Measurements from ENCODE around the gene GFM1.

GFM1 gene

GRCh38 chr3:158733656-158734055, 89.3 kb downstream of the GFM1 start:
- in situ Hi-C loops (cut with HindIII; ENCODE audit: low sequenced_read_pairs) = no loop called here
- DNase-seq (ENCODE audit: low read depth, low spot score) = no peak
- TF ChIP-seq CTCF (IDR thresholded peaks at IDR 0.05; ENCODE audit: low read depth, low read length) = no peak
- H3K4me3 ChIP-seq (ENCODE audit: low read depth, low read length) = no peak overlapping the region

- H3K4me3 ChIP-seq (ENCODE audit: low read depth, low read length) = no peak overlapping the region
- no peak for DNase-seq (ENCODE audit: low read depth, low spot score)
- in situ Hi-C loops (cut with HindIII; ENCODE audit: low sequenced_read_pairs) = no loop called here
- TF ChIP-seq CTCF (IDR thresholded peaks at IDR 0.05; ENCODE audit: low read depth, low read length) = no peak
Measured at GRCh38 chr3:158735296-158736033, 91.1 kb downstream of the GFM1 start.

- no peak for DNase-seq (ENCODE audit: low read depth, low spot score)
- in situ Hi-C loops (cut with HindIII; ENCODE audit: low sequenced_read_pairs) = no loop called here
- no peak overlapping the region for H3K4me3 ChIP-seq (ENCODE audit: low read depth, low read length)
- no peak for TF ChIP-seq CTCF (IDR thresholded peaks at IDR 0.05; ENCODE audit: low read depth, low read length)
Measured at GRCh38 chr3:158737410-158737809, 93.1 kb downstream of the GFM1 start.

- TF ChIP-seq CTCF (IDR thresholded peaks at IDR 0.05; ENCODE audit: low read depth, low read length) = no peak
- no peak for DNase-seq (ENCODE audit: low read depth, low spot score)
- in situ Hi-C loops (cut with HindIII; ENCODE audit: low sequenced_read_pairs) = no loop called here
- no peak overlapping the region for H3K4me3 ChIP-seq (ENCODE audit: low read depth, low read length)
Measured at GRCh38 chr3:158737976-158738615, 93.8 kb downstream of the GFM1 start.

GRCh38 chr3:158738653-158739052, 94.3 kb downstream of the GFM1 start:
- in situ Hi-C loops (cut with HindIII; ENCODE audit: low sequenced_read_pairs) = no loop called here
- TF ChIP-seq CTCF (IDR thresholded peaks at IDR 0.05; ENCODE audit: low read depth, low read length) = no peak
- no peak overlapping the region for H3K4me3 ChIP-seq (ENCODE audit: low read depth, low read length)
- no peak for DNase-seq (ENCODE audit: low read depth, low spot score)

- no peak overlapping the region for H3K4me3 ChIP-seq (ENCODE audit: low read depth, low read length)
- in situ Hi-C loops (cut with HindIII; ENCODE audit: low sequenced_read_pairs) = no loop called here
- no peak for DNase-seq (ENCODE audit: low read depth, low spot score)
- no peak for TF ChIP-seq CTCF (IDR thresholded peaks at IDR 0.05; ENCODE audit: low read depth, low read length)
Measured at GRCh38 chr3:158739078-158739477, 94.8 kb downstream of the GFM1 start.

Measured in astrocyte of the spinal cord (primary cell).